WERI-Rb-1 (cell line): Measurements from ENCODE around the gene PCP4L1.
"Not testable (repeated sequence)": the region's sequence is repeated elsewhere in the genome, so short reads cannot be mapped to it uniquely, and the experiment has no call there.

Experiments
- DNase-seq: peaks from one replicate; pipeline ENCODE4 v3.0.0-alpha.2; 2020
- H3K27ac ChIP-seq: fragments of 250-450 bp; sonication (Bioruptor Pico); 2 replicates; pipeline ENCODE4 v1.5.1; 2020; ENCODE audit warnings: mild to moderate bottlenecking, moderate library complexity
- H3K27me3 ChIP-seq: fragments of 250-450 bp; sonication (Bioruptor Pico); 2 replicates; pipeline ENCODE4 v1.5.1; 2021; ENCODE audit warnings: mild to moderate bottlenecking, low read depth, moderate library complexity; ENCODE audit not compliant: insufficient read depth, severe bottlenecking
- H3K36me3 ChIP-seq: fragments of 250-450 bp; sonication (Bioruptor Pico); 2 replicates; pipeline ENCODE4 v1.5.1; 2020; ENCODE audit warnings: mild to moderate bottlenecking, moderate library complexity
- H3K4me3 ChIP-seq: 2 replicates; pipeline ENCODE4 v1.5.1; 2011; ENCODE audit warnings: low read depth, mild to moderate bottlenecking, control low read depth, low read length
- H3K9me3 ChIP-seq: fragments of 250-450 bp; sonication (Bioruptor Pico); 2 replicates; pipeline ENCODE4 v1.5.1; 2021; ENCODE audit warnings: mild to moderate bottlenecking, moderate library complexity; ENCODE audit not compliant: severe bottlenecking
- CTCF ChIP-seq: IDR thresholded peaks from 2 replicates; pipeline ENCODE4 v1.5.1; 2011; ENCODE audit warnings: low read depth, mild to moderate bottlenecking, control low read depth, inconsistent platforms, low read length

The PCP4L1 gene

GRCh38 chr1:161250829-161251228 is 7.7 kb upstream of the PCP4L1 start:
- H3K27ac ChIP-seq: no peak overlapping the region
- peaks cover 30% of the 10 kb centered on the region for H3K9me3 ChIP-seq
- peaks cover 91% of the 10 kb centered on the region for H3K27me3 ChIP-seq
- no peaks in the 10 kb centered on the region for H3K36me3 ChIP-seq
- no peak overlapping the region for H3K4me3 ChIP-seq
- no peak for DNase-seq
- no peak for TF ChIP-seq CTCF

GRCh38 chr1:161251579-161251978 is 7.0 kb upstream of the PCP4L1 start:
- Histone ChIP-seq H3K27me3 (peaks cover 90% of the 10 kb centered on the region), H3K27ac (no peak overlapping the region), H3K36me3 (no peaks in the 10 kb centered on the region), H3K9me3 (peaks cover 38% of the 10 kb centered on the region), H3K4me3 (no peak overlapping the region)
- TF ChIP-seq CTCF: no peak
- no peak for DNase-seq

GRCh38 chr1:161255302-161255701 is 3.2 kb upstream of the PCP4L1 start:
- not testable (repeated sequence) for H3K4me3 ChIP-seq, H3K27ac ChIP-seq, DNase-seq, H3K36me3 ChIP-seq
- H3K27me3 ChIP-seq: peaks cover 95% of the 10 kb centered on the region
- H3K9me3 ChIP-seq: peaks cover 41% of the 10 kb centered on the region

GRCh38 chr1:161255955-161256520 is 2.5 kb upstream of the PCP4L1 start:
- H3K9me3 ChIP-seq: peaks cover 37% of the 10 kb centered on the region
- H3K27me3 ChIP-seq: peaks cover 95% of the 10 kb centered on the region
- H3K4me3 ChIP-seq, DNase-seq, H3K36me3 ChIP-seq, H3K27ac ChIP-seq: not testable (repeated sequence)

GRCh38 chr1:161257109-161257508 is 1.4 kb upstream of the PCP4L1 start:
- H3K4me3 ChIP-seq, DNase-seq: not testable (repeated sequence)

GRCh38 chr1:161259345-161259702 is 779 bp downstream of the PCP4L1 start:
- Histone ChIP-seq H3K9me3 (peaks cover 35% of the 10 kb centered on the region), H3K27ac (no peak overlapping the region), H3K4me3 (no peak overlapping the region), H3K36me3 (no peaks in the 10 kb centered on the region), H3K27me3 (peaks cover 94% of the 10 kb centered on the region)
- DNase-seq: no peak
- TF ChIP-seq CTCF: no peak

More at GRCh38 chr1:161257109-161257508, 1.4 kb upstream of the PCP4L1 start:
- Histone ChIP-seq H3K27me3 (peaks cover 95% of the 10 kb centered on the region), H3K9me3 (peaks cover 36% of the 10 kb centered on the region)
- not testable (repeated sequence) for H3K36me3 ChIP-seq, H3K27ac ChIP-seq

GRCh38 chr1:161259765-161260164 is 1.2 kb downstream of the PCP4L1 start:
- Histone ChIP-seq H3K27ac (no peak overlapping the region), H3K27me3 (peaks cover 95% of the 10 kb centered on the region), H3K4me3 (no peak overlapping the region), H3K9me3 (peaks cover 36% of the 10 kb centered on the region), H3K36me3 (no peaks in the 10 kb centered on the region)
- TF ChIP-seq CTCF: no peak
- no peak for DNase-seq
